ENCODE measurements around the gene DCAF16.

DNA sequence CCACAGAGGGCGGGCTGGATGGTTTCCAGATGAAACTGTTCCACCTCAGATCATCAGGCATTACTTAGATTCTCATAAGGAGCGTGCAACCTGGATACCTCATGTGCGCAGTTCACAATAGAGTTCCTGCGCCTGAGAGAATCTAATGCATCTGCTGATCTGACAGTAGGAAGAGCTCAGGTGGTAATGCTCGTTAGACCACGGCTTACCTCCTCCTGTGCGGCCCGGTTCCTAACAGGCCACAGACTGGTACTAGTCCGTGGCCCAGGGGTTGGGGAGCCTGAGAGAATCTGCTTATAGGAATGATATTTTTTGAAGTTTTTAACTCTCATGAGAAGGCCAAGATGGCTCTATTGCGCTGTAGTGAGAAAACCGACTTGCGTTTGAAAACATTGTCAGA, 5.6 kb upstream of the DCAF16 start:
- TF ChIP-seq EZH2phosphoT487 (IDR thresholded peaks at IDR 0.05; ENCODE audit: low read depth) = no peak
- TF ChIP-seq, protein P1, sequence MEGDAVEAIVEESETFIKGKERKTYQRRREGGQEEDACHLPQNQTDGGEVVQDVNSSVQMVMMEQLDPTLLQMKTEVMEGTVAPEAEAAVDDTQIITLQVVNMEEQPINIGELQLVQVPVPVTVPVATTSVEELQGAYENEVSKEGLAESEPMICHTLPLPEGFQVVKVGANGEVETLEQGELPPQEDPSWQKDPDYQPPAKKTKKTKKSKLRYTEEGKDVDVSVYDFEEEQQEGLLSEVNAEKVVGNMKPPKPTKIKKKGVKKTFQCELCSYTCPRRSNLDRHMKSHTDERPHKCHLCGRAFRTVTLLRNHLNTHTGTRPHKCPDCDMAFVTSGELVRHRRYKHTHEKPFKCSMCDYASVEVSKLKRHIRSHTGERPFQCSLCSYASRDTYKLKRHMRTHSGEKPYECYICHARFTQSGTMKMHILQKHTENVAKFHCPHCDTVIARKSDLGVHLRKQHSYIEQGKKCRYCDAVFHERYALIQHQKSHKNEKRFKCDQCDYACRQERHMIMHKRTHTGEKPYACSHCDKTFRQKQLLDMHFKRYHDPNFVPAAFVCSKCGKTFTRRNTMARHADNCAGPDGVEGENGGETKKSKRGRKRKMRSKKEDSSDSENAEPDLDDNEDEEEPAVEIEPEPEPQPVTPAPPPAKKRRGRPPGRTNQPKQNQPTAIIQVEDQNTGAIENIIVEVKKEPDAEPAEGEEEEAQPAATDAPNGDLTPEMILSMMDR (IDR thresholded peaks at IDR 0.05; ENCODE audit: low read depth, low read length) = no peak

Data from OCI-LY3 (cell line).